ENCODE results near the gene ENTPD1.

The ENTPD1 gene

GRCh38 chr10:95835149-95835860 lies 79.3 kb downstream of the ENTPD1 start:
- H3K9ac ChIP-seq (ENCODE audit: low read length), result no peak overlapping the region
- H3K4ac ChIP-seq (ENCODE audit: low read depth in 1 of 2, low read length in 2 of 2), result no peak overlapping the region
- H4K91ac ChIP-seq (ENCODE audit: low read length), result no peak overlapping the region
- no peak overlapping the region for H2BK15ac ChIP-seq (ENCODE audit: low read depth, poor library complexity, severe bottlenecking)
- H3K4me3 ChIP-seq (ENCODE audit: insufficient read depth in 1 of 2, low read depth in 1 of 2, low read length in 2 of 2), result no peak overlapping the region
- no peak overlapping the region for H3K27ac ChIP-seq (ENCODE audit: low read length, poor library complexity, severe bottlenecking)
- no peak overlapping the region for H2AK5ac ChIP-seq (ENCODE audit: low read length, severe bottlenecking)
- 100% methylated on average over 2 of the region's 2 CpGs for WGBS
- H3K79me1 ChIP-seq (replicated peaks; ENCODE audit: low read length, poor library complexity, severe bottlenecking), result no peaks in the 10 kb centered on the region
- H2BK12ac ChIP-seq (ENCODE audit: low read length in 2 of 2), result no peak overlapping the region
- no peaks in the 10 kb centered on the region for H3K27me3 ChIP-seq (ENCODE audit: control insufficient read depth in 1 of 2, insufficient read depth in 1 of 2, low read length in 2 of 2)
- H2BK5ac ChIP-seq (ENCODE audit: low read depth, low read length, poor library complexity, severe bottlenecking), result no peak overlapping the region
- no peak overlapping the region for H3K23ac ChIP-seq (ENCODE audit: low read length in 2 of 2)
- H3K36me3 ChIP-seq (ENCODE audit: control insufficient read depth in 1 of 2, insufficient read depth in 2 of 2, low read depth in 1 of 2, low read length in 2 of 2), result no peaks in the 10 kb centered on the region
- no peak overlapping the region for H2AFZ ChIP-seq (ENCODE audit: low read depth, low read length)
- peak; percentile 68 for DNase-seq
- H3K18ac ChIP-seq (ENCODE audit: low read depth in 1 of 2, low read length in 2 of 2), result no peak overlapping the region
- H4K8ac ChIP-seq (ENCODE audit: low read length), result no peak overlapping the region
- H2BK120ac ChIP-seq (ENCODE audit: low read depth, low read length), result no peak overlapping the region
- no peak overlapping the region for H3K14ac ChIP-seq (ENCODE audit: low read length in 2 of 2)
- H3K9me3 ChIP-seq (ENCODE audit: control insufficient read depth, low read length), result no peaks in the 10 kb centered on the region
- no peaks in the 10 kb centered on the region for H3K4me1 ChIP-seq (ENCODE audit: control insufficient read depth, insufficient read depth, low read depth, low read length)
- no peak overlapping the region for H3K4me2 ChIP-seq (ENCODE audit: low read length, poor library complexity, severe bottlenecking)

DNA sequence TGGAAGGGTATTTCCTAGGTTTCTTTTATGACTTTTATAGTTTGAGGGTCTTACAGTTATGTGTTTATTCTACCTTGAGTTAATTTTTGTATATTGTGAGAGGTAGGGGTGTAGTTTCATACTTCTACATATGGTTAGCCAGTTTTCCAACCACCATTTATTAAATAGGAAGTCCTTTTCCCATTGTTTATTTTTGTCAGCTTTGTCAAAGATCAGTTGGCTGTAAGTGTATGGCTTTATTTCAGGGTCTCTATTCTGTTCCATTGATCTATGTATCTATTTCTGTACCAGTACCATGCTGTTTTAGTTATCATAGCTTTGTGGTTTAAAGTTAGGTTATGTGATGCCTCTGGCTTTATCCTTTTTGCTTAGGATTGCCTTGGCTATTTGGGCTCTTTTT lies 79.9 kb downstream of the ENTPD1 start:
- Histone ChIP-seq H3K4me3 (ENCODE audit: insufficient read depth in 1 of 2, low read depth in 1 of 2, low read length in 2 of 2) (no peak overlapping the region), H3K4me1 (ENCODE audit: control insufficient read depth, insufficient read depth, low read depth, low read length) (no peaks in the 10 kb centered on the region), H3K79me1 (replicated peaks; ENCODE audit: low read length, poor library complexity, severe bottlenecking) (no peaks in the 10 kb centered on the region), H3K18ac (ENCODE audit: low read depth in 1 of 2, low read length in 2 of 2) (no peak overlapping the region), H2AK5ac (ENCODE audit: low read length, severe bottlenecking) (no peak overlapping the region), H2BK120ac (ENCODE audit: low read depth, low read length) (no peak overlapping the region), H3K23ac (ENCODE audit: low read length in 2 of 2) (no peak overlapping the region), H2AFZ (ENCODE audit: low read depth, low read length) (no peak overlapping the region), H3K4me2 (ENCODE audit: low read length, poor library complexity, severe bottlenecking) (no peak overlapping the region), H3K9me3 (ENCODE audit: control insufficient read depth, low read length) (no peaks in the 10 kb centered on the region), H3K27me3 (ENCODE audit: control insufficient read depth in 1 of 2, insufficient read depth in 1 of 2, low read length in 2 of 2) (no peaks in the 10 kb centered on the region), H2BK15ac (ENCODE audit: low read depth, poor library complexity, severe bottlenecking) (no peak overlapping the region), H3K36me3 (ENCODE audit: control insufficient read depth in 1 of 2, insufficient read depth in 2 of 2, low read depth in 1 of 2, low read length in 2 of 2) (no peaks in the 10 kb centered on the region), H4K8ac (ENCODE audit: low read length) (no peak overlapping the region), H2BK12ac (ENCODE audit: low read length in 2 of 2) (no peak overlapping the region), H3K27ac (ENCODE audit: low read length, poor library complexity, severe bottlenecking) (no peak overlapping the region), H3K4ac (ENCODE audit: low read depth in 1 of 2, low read length in 2 of 2) (no peak overlapping the region), H3K9ac (ENCODE audit: low read length) (no peak overlapping the region), H2BK5ac (ENCODE audit: low read depth, low read length, poor library complexity, severe bottlenecking) (no peak overlapping the region), H4K91ac (ENCODE audit: low read length) (no peak overlapping the region), H3K14ac (ENCODE audit: low read length in 2 of 2) (no peak overlapping the region)
- DNase-seq, result no peak

DNA sequence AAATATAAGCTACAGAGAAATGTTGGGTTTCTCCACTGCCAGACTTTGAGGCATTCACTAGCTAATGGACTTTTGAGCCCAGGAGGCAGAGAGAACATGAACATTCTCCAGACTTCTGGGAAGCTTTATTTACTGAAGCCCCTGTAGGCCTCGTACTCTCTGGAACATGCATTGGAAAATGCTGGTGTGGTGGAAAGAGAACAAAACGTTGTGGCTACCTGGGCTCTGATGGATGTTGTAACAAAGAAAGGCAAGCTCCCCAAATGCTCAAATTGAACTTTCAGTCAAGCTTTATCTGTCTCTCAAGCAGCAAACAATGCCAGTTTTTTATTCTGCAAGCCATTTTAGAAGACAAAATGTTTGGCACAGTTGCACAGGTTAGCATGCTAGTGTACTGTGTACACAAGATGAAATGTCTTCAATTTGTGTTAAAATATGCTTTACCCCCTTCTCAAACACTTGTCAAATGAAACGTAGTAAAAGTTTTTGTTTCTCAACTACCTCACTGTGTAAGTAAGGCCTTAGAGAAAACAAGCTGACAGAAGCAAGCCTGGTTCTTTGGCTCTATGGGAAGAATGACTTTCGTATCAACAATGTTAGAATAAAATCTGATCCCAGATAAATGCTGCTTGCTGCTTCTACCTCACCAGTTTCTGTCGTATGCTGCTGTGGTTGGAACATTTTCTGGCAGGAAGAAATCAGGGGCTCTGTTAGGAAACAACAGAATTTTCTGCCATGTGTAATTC lies 80.8 kb downstream of the ENTPD1 start:
- Histone ChIP-seq H3K27me3 (ENCODE audit: control insufficient read depth in 1 of 2, insufficient read depth in 1 of 2, low read length in 2 of 2) (no peaks in the 10 kb centered on the region), H3K18ac (ENCODE audit: low read depth in 1 of 2, low read length in 2 of 2) (no peak overlapping the region), H3K4me1 (ENCODE audit: control insufficient read depth, insufficient read depth, low read depth, low read length) (no peaks in the 10 kb centered on the region), H3K4ac (ENCODE audit: low read depth in 1 of 2, low read length in 2 of 2) (no peak overlapping the region), H3K4me3 (ENCODE audit: insufficient read depth in 1 of 2, low read depth in 1 of 2, low read length in 2 of 2) (no peak overlapping the region), H2BK5ac (ENCODE audit: low read depth, low read length, poor library complexity, severe bottlenecking) (no peak overlapping the region), H3K14ac (ENCODE audit: low read length in 2 of 2) (no peak overlapping the region), H3K79me1 (replicated peaks; ENCODE audit: low read length, poor library complexity, severe bottlenecking) (no peaks in the 10 kb centered on the region), H2BK12ac (ENCODE audit: low read length in 2 of 2) (no peak overlapping the region), H3K9me3 (ENCODE audit: control insufficient read depth, low read length) (no peaks in the 10 kb centered on the region), H4K91ac (ENCODE audit: low read length) (no peak overlapping the region), H2AFZ (ENCODE audit: low read depth, low read length) (no peak overlapping the region), H3K9ac (ENCODE audit: low read length) (no peak overlapping the region), H3K4me2 (ENCODE audit: low read length, poor library complexity, severe bottlenecking) (no peak overlapping the region), H3K27ac (ENCODE audit: low read length, poor library complexity, severe bottlenecking) (no peak overlapping the region), H3K36me3 (ENCODE audit: control insufficient read depth in 1 of 2, insufficient read depth in 2 of 2, low read depth in 1 of 2, low read length in 2 of 2) (no peaks in the 10 kb centered on the region), H2BK120ac (ENCODE audit: low read depth, low read length) (no peak overlapping the region), H3K23ac (ENCODE audit: low read length in 2 of 2) (no peak overlapping the region), H4K8ac (ENCODE audit: low read length) (no peak overlapping the region), H2BK15ac (ENCODE audit: low read depth, poor library complexity, severe bottlenecking) (no peak overlapping the region), H2AK5ac (ENCODE audit: low read length, severe bottlenecking) (no peak overlapping the region)
- DNase-seq, result peak; percentile 31
- WGBS, result 72% methylated on average over 5 of the region's 5 CpGs

- no peak overlapping the region for H3K18ac ChIP-seq (ENCODE audit: low read depth in 1 of 2, low read length in 2 of 2)
Measured at GRCh38 chr10:95837356-95837776, 81.4 kb downstream of the ENTPD1 start.

More at GRCh38 chr10:95837356-95837776, 81.4 kb downstream of the ENTPD1 start:
- H3K23ac ChIP-seq (ENCODE audit: low read length in 2 of 2), result no peak overlapping the region
- H3K9ac ChIP-seq (ENCODE audit: low read length), result no peak overlapping the region
- no peak overlapping the region for H3K4ac ChIP-seq (ENCODE audit: low read depth in 1 of 2, low read length in 2 of 2)
- no peaks in the 10 kb centered on the region for H3K4me1 ChIP-seq (ENCODE audit: control insufficient read depth, insufficient read depth, low read depth, low read length)
- H3K27ac ChIP-seq (ENCODE audit: low read length, poor library complexity, severe bottlenecking), result no peak overlapping the region
- H2AK5ac ChIP-seq (ENCODE audit: low read length, severe bottlenecking), result no peak overlapping the region
- H3K4me2 ChIP-seq (ENCODE audit: low read length, poor library complexity, severe bottlenecking), result no peak overlapping the region
- H4K91ac ChIP-seq (ENCODE audit: low read length), result no peak overlapping the region
- no peaks in the 10 kb centered on the region for H3K9me3 ChIP-seq (ENCODE audit: control insufficient read depth, low read length)
- H3K79me1 ChIP-seq (replicated peaks; ENCODE audit: low read length, poor library complexity, severe bottlenecking), result no peaks in the 10 kb centered on the region
- H2BK5ac ChIP-seq (ENCODE audit: low read depth, low read length, poor library complexity, severe bottlenecking), result no peak overlapping the region
- no peak for DNase-seq
- peak overlapping the region; percentile 20 to 80 for H2BK12ac ChIP-seq (ENCODE audit: low read length in 2 of 2)
- no peak overlapping the region for H3K4me3 ChIP-seq (ENCODE audit: insufficient read depth in 1 of 2, low read depth in 1 of 2, low read length in 2 of 2)
- no peak overlapping the region for H4K8ac ChIP-seq (ENCODE audit: low read length)
- H2AFZ ChIP-seq (ENCODE audit: low read depth, low read length), result no peak overlapping the region
- no peak overlapping the region for H2BK120ac ChIP-seq (ENCODE audit: low read depth, low read length)
- H2BK15ac ChIP-seq (ENCODE audit: low read depth, poor library complexity, severe bottlenecking), result no peak overlapping the region
- no peaks in the 10 kb centered on the region for H3K36me3 ChIP-seq (ENCODE audit: control insufficient read depth in 1 of 2, insufficient read depth in 2 of 2, low read depth in 1 of 2, low read length in 2 of 2)
- no peak overlapping the region for H3K14ac ChIP-seq (ENCODE audit: low read length in 2 of 2)
- 67% methylated on average over 1 of the region's 1 CpG for WGBS
- no peaks in the 10 kb centered on the region for H3K27me3 ChIP-seq (ENCODE audit: control insufficient read depth in 1 of 2, insufficient read depth in 1 of 2, low read length in 2 of 2)

All from mesenchymal stem cell (in vitro differentiated cells and primary cell).